HG03139 (cell line): ENCODE data around the gene ANGEL2.
"Not testable (repeated sequence)": the region's sequence is repeated elsewhere in the genome, so short reads cannot be mapped to it uniquely, and the experiment has no call there.

Source experiments
- ATAC-seq: cut with Tn5 transposase; IDR thresholded peaks from one replicate; pipeline ENCODE4 v1.9.1; 2021; ENCODE audit not compliant: unreplicated experiment

The ANGEL2 gene, protein sequence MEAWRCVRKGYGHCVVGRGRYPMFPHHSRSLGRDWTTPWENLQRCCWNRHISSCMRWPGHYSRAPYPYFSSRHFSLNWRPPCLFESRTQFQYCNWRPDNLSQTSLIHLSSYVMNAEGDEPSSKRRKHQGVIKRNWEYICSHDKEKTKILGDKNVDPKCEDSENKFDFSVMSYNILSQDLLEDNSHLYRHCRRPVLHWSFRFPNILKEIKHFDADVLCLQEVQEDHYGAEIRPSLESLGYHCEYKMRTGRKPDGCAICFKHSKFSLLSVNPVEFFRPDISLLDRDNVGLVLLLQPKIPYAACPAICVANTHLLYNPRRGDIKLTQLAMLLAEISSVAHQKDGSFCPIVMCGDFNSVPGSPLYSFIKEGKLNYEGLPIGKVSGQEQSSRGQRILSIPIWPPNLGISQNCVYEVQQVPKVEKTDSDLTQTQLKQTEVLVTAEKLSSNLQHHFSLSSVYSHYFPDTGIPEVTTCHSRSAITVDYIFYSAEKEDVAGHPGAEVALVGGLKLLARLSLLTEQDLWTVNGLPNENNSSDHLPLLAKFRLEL

DNA sequence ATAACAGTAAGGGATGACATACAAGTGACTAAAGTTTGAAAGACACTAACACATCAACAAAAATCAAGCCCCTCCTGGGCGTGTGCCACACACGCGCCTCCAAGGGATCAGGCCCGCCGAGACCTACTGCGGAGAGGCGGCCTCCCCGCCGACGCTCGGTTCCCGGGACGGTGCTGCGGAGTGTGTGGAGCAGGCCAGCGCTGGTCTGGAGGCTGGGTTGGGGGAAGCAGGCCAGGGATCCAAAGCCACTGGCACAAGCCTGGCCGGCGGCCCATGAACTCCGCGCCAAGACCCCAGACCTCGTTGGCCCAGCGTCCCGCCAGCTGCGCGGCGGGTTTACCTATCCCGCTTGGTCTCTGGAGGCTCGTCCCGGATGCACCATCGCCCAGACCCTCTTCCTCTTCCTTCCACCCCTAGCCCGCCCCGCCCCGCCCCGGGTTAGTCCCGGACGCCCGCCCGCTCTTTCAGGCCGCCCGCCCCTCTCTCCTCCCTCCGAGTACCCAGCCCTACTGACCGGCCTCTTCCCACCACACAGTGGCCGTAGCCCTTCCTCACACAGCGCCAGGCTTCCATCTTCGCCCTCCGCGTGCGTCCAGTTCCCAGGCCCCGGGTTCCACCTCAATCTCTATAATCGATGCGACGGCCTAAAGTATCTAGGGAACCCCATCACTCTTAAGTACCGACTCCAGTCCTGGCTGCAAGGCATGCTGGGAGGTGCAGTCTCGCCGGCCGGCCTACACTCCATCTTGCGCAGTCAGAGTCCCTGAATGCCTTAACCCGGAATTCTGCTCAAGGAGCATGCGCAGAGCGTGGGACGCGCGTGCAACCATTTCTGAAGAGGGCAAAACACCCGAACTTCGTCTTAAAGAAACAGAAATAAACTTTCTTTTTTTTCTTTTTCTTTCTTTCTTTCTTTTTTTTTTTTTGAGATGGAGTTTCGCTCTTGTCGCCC lies at the start of gene ANGEL2:
TSS of gene ANGEL2 (minus strand) at position 769 of the 952 bp plus-strand sequence. CDS start at position 573, 196 bp downstream.
- ATAC-seq: peak; percentile 90

DNA sequence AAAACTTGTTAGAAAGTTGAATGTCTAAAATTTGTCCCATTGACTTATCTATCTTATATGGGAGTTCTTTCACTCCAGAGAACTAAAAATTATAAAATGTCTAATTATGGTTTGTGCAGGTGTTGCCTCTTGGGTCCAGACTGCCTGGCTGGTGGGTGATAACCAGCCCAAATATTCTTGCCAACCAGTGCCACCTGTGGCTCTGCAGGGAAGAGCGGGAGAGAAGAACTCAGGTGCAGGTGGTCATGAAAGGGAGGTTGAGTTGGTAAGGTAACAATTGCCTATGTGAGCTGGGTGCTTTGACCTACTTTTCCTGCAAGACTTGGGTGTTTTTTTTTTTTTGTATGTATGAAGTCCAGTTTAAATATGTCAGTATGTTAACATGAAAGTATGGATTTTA lies 45.6 kb upstream of the ANGEL2 start:
- ATAC-seq: no peak

DNA sequence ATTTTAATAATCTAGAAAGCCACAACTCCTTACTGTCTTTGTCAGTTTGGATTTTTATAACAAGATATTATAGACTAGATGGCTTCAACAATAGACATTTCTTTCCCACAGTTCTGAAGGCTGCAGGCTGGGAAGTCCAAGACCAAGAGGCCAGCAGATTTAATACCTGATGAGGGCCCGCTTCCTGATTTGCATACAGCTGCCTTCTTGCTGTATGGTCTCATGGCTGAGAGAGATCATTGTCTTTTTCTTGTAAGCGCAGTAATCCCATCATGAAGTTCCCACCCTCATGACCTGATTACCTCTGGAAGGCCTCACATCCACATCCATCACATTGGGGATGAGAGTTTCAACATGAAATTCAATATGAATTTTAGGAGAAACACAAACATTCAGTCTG lies 45.2 kb upstream of the ANGEL2 start:
- no peak for ATAC-seq

DNA sequence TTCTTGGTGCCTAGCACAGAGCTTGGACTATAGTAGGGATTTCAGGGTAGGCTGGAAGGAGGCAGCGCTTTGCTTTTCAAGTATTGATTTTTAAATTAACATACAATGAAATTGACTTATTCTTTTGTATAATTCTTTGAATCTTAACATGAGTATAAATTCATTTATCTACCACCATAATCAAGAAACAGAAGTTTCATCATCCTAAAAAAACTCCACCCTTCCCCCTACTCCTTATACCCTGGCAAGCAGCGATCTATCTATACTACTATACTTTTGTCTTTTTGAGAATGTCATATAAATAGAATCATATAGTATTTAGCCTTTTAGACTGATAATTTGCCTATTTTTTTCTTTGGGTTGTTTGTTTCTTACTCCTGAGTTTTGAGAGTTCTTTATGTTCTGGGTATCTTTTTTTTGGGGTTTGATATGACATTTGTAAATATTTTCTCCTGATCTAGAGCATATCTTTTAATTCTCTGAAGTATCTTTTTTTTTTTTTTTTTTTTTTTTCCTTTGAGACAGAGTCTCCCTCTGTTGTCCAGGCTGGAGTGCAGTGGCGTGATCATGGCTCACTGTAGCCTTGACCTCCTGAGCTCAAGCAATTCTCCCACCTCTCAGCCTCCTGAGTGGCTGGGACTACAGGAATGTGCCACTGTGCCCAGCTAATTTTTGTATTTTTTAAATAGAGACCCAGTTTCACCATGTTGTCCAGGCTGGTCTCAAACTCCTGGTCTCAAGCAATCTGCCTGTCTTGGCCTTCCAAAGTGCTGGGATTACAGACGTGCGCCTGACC lies 41.8 kb upstream of the ANGEL2 start:
- ATAC-seq: no peak

DNA sequence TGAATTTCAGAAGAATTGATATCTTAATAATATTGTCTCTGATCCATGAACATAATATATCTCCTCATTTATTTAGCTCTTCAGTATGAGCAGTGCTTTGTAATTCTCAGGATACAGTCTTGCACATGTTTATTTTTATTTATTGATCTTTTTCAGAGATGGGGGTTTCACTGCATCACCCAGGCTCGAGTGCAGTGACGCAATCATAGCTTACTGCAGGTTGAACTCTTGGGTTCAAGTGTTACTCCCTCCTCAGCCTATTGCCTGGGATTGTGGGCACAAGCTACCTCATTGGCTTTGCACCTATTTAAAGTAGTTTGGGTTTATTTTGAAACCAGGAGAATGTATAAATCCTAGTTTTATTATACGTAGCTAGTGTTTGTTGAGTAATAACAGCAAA lies 40.1 kb upstream of the ANGEL2 start:
- no peak for ATAC-seq

DNA sequence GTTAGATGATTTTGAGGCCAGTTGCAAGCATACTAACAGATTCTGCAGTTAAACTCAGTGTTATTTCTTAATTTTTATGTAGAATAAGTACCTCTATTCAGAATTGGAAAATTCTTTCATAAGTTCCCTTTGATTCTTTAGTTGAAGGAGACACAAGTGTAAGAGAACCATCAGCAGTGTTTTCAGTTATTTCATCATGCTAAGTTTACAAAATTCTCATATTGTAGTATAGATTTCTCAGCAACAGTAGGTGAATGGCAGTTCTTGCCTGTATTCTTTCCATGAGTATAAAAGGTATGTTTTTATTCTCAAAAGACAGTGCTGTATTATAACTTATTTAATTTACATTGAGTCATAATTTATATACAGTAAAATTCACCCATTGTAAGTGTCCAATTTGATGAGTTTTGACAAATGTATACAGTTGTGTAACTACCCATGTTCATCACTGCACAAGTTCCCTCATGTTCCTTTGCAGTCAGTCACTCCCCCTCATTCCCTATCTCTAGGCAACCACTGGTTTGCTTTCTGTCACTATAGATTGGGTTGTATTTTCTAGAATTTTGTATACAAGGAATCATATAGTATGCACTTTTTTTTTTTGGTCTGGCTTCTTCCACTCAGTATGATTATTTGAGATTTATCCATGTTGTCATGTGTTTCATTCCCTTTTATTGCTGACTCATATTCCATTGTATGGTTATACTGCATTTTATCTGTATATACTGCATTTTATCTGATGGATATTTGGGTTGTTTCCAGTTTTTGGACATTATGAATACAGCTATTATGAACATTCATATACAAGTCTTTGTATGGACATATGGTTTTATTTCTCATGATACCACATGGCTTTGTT lies 39.3 kb upstream of the ANGEL2 start:
- ATAC-seq: no peak

DNA sequence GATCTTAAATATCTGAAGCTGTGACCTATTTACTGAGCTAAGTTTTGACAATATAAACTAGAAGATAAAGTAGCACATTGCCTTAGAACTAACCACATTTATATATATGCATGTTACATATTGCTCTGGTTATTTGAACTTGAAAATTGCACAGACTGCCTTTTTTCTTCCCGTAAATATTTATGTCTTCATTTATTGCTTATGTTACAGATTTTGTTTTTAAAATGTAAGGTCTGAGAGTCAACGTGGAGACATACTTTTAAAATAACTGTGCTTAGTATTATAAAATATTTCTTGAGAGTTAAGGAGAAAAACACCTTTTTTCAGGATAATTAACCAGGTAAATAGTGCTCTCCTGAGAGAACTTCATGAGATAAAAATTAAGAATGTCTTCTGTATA lies 38.5 kb upstream of the ANGEL2 start:
- no peak for ATAC-seq

DNA sequence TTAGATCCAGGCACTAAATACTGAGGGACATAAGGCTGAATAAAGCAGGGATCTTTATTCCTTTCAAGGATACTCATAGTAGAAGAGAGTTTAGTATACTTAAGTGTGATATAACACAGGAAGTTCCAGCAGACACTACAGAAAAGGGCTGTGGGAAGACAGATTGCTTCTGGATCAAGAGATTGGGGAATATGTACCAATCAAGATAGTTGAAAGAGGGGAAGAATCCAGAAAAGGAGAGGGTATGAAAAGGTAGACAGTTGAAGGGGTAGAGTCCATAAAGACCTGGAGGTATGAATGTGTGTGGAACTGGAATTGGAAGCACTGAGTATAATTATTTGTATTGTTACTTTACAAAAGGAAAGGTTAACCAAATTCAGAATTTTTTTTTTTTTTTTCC lies 37.8 kb upstream of the ANGEL2 start:
- ATAC-seq: no peak

DNA sequence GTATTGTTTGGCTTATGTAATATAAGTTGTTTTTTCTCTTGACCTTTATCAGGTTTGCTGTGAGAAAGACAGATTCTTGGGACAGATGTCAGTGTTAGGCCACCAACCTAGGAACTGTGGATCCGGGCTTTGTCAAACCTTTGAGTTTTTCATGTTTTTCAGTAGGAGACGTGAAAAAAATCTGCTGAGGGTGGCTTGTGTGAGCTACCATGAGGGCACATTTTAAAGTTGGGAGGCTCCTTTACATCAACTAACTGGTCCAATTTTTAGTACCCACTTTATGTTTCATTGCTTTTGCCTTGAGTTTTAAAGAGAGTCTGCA lies 36.2 kb upstream of the ANGEL2 start:
- no peak for ATAC-seq

DNA sequence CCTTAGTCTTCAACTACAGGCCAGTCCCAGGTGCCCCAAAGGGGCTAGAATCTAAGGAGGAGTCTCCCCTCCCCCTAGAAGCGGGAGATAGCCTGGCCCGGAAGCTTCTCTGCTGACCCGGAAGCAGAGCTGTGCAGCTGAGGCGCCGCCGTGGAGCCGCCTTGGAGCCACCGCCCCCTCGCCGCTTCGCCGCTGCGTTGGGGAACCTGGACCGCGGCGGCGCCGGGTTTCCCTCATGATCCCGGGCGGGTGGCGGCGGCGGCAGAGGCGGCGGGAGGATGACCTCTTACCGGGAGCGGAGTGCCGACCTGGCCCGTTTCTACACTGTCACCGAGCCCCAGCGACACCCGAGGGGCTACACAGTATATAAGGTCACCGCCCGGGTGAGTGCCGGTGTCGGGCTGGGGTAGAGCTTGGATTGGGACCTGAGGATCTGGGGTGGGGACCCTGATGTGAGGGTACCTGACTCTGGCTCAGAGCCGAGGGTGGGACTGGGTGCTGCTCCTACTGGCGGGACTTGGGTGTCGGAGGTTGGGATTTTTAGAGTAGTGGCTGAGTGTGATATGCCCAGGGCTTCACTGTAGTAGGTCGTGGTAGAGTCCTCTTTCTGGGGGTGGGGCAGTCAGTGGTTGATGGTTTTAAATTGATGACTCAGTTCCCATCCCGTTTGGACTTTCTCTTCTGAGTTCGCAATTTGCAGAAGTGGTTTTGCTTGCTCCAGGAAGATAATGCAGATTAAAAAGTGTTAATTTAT lies 35.6 kb upstream of the ANGEL2 start, which contains the start of gene RPS6KC1:
TSS of gene RPS6KC1 (plus strand) at position 115 of the 754 bp plus-strand sequence. CDS start at position 279, 164 bp downstream.
- ATAC-seq: peak; percentile 96

DNA sequence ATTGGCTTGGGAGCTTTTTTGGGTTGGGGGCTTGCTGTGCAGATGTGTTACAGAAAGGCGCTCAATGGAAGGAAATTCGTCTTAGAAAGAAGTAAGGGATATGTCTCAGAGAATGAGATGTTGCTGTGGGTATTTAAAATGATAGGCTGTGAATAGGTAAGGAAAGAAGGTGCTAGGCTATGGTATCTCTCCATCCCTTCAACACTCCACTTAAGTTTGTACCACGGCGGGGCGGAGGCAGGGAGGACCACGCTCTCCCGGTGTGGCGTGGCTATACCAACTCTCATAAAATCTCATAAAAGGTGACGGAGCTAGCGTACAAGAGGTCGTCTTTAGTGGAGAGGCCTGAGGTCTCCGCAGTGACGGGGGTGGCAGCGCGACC lies 35.1 kb upstream of the ANGEL2 start:
- peak; percentile 25 for ATAC-seq

DNA sequence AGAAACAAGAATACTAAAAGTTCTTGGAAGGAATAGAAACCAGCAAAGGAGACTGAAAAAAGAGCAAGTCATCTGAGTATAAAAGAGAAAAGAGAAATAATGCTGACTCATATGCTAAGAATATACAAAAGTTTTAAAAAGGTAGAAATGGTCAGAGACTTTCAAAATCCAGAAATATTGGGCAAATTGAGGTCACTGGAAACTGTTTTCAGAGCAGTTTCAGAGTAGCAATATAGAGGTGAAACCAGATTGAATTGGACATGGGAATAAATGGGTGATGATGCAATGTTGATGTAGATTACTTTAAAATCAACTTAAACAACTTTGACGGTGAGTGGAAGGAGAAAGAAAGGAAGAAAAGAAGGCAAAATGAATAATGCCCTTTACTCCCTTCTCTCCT lies 33.6 kb upstream of the ANGEL2 start:
- ATAC-seq: no peak

DNA sequence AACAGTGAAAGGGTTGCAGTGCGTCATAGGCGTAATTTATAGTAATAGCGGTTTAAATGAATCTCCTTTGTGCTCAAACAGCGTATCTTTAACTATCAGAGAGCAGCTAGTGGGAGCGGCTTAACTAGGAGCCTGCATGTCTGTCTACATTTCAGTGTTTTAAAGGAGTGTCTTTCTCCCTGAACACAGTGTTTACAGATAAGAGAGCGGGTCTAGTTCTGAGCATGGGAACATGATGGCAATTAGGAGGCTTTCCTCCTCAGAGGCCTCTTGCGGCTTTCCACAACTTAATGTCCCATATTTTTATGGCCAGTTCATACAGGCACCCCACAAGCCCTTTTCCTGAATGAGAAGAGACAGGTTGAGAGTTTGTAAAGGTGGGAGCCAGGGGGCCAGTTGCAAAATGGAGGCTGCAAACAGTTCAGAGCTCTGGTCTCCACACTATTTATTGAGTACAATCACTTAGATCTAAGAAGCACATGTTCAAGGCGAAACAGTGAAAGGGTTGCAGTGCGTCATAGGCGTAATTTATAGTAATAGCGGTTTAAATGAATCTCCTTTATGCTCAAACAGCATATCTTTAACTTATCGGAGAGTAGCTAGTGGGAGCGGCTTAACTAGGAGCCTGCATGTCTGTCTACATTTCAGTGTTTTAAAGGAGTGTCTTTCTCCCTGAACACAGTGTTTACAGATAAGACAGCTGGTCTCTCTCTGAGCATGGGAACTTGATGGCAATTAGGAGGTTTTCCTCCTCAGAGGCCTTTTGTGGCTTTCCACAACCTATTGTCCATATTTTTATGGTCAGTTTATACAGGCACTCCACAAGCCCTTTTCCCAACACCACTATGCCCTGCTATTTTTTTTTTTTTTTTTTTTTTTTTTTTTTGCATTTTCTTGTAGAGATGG lies 29.9 kb upstream of the ANGEL2 start:
- not testable (repeated sequence) for ATAC-seq

DNA sequence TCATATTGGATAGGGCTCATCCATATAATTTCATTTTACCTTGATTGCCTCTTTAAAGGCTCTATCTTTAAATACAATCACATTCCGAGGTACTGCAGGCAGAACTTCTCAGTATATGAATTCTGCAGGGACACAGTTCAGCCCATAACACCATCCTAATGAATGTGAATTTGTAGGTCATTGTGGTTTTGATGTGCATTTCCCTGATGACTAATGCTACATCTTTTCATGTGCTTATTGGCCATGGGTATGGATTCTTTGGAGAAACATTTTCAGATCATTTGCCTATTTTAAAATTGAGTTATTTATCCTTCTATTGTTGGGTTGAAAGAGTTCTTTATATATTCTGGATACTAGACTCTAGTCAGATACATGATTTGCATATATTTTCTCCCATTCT lies 25.8 kb upstream of the ANGEL2 start:
- ATAC-seq: no peak

DNA sequence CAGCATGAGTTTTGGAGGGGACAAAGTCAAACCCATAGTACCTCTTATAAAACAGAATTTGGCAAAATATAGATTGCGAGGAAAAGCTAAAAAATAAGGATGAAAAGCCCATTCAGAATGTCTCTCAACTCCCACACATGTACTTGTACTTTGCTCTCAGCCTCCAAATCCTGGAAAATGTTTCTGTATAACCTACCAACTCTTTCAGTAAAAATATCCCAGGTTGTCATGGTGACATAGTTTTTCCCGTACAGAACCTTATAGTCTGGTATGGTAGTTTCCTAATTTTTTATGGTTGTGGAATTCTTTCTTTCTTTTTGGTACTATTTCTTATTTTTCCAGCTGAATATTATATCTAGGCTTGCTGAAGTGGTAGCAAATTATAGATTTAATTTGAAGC lies 19.9 kb upstream of the ANGEL2 start:
- ATAC-seq: no peak

DNA sequence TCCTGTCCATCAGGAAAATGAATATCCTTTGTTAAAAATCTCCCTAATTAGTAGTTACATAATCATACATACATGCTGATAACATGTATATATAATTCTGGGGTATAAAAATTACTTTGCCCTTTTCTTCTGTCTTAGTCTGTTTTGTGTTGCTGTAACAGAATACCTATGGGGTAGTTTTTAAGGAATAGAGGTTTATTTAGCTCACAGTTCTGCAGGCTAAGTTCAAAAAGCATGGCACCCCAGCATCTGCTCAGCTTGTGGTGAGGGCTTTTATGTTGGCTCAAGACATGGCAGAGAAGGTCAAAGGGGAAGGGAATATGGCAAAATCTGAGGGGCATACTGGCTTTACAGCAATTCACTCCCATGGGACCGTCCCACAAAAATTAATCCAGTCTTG lies 19.0 kb upstream of the ANGEL2 start:
- no peak for ATAC-seq

DNA sequence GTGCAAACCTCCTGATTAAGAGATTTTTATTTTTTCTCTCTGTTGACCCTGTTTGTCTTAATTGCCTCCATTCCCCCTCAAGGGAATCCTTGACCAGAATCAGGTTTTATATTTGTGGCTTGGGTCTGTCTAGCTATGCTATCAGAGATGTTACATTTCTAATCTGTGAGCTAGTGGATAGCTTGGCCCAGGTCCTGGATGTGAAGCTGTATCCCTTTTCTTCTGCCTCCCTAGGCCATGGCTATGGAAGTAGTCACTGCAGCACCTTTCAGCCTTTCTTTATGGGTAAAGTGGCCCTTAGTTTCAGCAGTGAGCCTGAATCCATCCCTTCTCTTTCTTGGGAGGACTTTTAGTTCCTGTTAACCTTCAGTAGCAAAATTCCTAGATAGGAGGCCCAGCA lies 17.0 kb upstream of the ANGEL2 start:
- ATAC-seq: no peak

DNA sequence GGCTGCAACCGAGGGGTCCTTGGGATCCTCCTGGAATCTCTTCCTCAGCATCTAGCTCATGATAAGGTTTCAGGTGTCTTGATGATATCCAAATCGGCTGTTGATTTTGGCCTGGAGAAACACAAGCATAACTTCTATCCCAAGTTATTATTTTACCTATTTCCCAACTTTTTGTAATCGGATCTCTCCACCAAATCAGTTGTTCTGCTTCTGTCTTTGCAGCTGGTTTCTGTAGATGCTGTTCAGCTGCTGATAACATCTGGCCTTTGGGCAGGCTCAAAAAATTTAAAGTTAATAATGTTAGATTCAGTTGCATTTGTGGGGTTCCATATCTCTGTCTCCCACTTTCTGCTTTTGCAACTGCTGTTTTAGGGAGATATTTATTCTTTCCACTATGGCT lies 11.4 kb upstream of the ANGEL2 start:
- not testable (repeated sequence) for ATAC-seq
